Activated CD4-positive, alpha-beta T cell treated with anti-CD3 and anti-CD28 coated beads, Interleukin-10, Interleukin-2, amounts not matched to agents 100 ng/mL and 50 ng/mL, durations not matched to agents 16 hours and 8 hours (primary cell): ENCODE measurements around the gene NKD2.

Source experiments
- DNase-seq: peaks from one replicate; pipeline ENCODE4 v3.0.0-alpha.2; 2020

Gene NKD2

DNA sequence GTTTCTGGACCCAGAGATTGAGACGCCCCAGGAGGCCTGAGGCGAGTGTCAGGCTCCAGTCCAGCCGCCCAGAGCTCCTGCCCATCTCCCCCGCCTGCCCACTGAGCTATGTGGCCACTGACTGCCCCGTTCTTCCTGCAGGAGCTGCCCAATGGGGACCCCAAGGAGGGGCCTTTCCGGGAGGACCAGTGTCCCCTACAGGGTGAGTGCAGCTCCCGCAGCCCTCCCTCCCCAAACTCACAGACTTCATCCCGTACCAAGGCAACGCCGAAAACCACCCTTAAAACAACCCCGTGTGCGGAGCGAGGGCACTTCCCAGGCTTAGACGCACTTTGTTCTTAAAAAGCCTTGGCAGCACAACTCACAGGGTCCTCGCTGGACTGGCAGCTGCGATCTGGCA, 23.4 kb downstream of the NKD2 start:
- DNase-seq, result no peak

GRCh38 chr5:1032551-1033027, 24.0 kb downstream of the NKD2 start:
- DNase-seq, result no peak

DNA sequence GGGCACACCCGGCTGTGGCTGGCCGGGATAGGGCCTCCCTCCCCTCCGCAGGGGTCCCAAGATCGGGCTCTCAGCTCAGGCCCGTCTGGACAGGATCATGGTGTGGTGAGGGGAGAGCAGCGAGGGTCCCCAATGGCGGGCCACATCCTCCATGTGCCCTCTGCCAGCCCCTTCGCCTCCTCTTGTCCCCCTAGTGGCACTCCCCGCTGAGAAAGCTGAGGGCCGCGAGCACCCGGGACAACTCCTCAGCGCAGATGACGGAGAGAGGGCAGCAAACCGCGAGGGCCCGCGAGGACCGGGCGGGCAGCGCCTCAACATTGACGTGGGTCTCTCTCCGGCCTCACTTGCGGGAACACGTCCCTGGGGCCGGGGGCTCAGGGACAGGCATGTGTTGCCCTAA, 24.6 kb downstream of the NKD2 start:
- no peak for DNase-seq

DNA sequence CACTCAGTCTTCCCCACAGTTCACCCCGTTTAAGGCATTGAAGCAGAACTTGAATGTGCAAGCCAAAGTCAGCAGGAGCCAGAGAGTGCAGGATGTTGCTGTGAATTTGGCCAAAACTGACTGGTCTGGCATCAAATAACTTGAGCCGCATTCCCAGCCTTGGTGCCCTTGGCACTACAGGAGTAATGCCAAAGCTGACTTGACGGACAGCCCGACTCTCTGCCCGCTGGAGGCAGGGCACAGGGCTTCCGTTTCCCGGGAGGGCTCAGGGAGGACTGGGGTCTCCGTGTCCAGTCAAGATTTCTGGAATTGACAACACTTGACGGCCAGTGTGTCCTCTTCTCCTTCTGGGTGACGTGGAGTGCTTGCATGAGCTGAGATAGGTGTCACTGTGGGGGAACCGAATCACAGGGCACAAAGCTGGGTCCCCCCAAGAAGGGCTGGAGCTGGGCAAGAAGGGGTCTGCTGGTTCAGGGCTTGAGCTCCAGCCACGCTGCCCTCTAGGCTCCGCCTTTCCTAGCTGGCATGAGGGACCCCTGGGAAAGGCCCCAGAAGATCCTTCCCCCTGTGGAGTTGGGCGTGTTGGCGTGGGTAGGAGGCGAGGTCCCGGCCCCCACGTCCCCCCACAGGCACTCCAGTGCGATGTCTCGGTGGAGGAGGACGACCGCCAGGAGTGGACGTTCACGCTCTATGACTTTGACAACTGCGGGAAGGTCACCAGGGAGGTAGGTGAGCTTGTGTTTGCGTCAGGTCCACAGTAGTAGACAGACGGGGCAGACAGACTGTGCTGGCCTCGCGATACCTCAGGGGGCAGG, 25.2 kb downstream of the NKD2 start:
- DNase-seq, result no peak

GRCh38 chr5:1034421-1034905, 25.9 kb downstream of the NKD2 start:
- no peak for DNase-seq

GRCh38 chr5:1034986-1035385, 26.4 kb downstream of the NKD2 start:
- DNase-seq, result no peak

- no peak for DNase-seq
Observed at GRCh38 chr5:1035421-1036405, 27.1 kb downstream of the NKD2 start.

DNA sequence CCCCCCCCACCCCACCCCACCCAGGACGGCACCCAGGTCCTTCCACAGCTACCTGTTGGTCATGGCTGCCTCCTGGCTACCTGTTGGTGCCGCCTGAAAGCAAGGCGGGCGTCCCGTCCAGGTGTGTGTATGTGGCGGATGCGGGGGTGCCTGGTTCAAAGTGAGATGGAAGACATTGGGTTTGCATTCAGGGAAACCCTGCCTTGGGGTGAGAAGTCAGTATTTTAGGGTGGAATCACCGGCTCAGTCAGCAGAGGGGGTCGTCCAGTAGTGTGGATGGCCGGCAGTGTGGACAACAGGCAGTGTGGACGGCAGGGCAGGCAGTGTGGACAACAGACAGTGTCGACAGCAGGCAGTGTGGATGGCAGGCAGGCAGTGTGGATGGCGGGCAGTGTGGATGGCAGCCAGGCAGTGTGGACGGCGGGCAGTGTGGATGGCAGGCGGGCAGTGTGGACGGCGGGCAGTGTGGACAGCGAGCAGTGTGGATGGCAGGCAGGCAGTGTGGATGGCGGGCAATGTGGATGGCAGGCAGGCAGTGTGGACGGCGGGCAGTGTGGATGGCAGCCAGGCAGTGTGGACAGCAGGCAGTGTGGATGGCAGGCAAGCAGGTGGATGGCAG, 28.0 kb downstream of the NKD2 start:
- DNase-seq, result no peak

- DNase-seq, result no peak
Observed at GRCh38 chr5:1037123-1037670, 28.6 kb downstream of the NKD2 start.

- DNase-seq, result no peak
Observed at GRCh38 chr5:1037671-1038416, 29.2 kb downstream of the NKD2 start.

DNA sequence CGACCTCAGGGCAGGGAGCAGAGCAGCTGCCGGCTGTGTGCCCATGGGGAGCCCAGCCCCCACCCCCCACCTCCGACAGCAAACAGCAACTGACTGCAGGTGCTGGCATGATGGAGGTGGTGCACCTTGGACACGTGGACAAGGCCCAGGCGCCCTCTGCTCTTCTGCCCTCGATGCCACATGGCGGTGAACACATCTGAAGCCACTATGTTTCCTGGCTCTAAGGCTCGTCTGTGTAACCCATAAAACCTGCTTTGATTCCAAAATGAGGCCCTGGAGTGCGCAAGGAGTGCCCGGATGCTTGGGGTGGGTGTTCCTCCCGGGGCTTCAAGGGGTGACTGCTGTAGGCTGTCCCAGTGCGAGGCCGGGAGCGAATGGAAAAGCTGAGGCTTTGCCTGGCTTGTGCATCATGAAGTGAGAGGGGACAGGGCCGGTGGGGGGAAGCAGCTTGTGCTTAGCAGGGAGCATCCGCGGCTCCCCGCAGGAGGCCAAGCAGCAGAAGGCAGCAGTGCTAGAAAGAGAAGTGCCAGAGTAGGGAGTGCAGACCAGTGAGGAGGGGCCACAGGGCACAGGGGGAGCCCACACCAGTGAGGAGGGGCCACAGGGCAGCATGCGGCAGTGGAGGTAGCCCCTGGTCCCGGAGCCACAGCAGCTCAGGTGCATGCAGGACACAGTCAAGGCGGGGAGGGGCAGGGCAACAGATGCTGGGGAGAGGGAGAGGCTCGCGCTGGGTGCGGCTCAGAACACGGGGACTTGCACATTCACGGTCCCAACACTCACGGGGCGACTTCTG, 30.0 kb downstream of the NKD2 start:
- no peak for DNase-seq

- no peak for DNase-seq
Observed at GRCh38 chr5:1039210-1039548, 30.6 kb downstream of the NKD2 start.

DNA sequence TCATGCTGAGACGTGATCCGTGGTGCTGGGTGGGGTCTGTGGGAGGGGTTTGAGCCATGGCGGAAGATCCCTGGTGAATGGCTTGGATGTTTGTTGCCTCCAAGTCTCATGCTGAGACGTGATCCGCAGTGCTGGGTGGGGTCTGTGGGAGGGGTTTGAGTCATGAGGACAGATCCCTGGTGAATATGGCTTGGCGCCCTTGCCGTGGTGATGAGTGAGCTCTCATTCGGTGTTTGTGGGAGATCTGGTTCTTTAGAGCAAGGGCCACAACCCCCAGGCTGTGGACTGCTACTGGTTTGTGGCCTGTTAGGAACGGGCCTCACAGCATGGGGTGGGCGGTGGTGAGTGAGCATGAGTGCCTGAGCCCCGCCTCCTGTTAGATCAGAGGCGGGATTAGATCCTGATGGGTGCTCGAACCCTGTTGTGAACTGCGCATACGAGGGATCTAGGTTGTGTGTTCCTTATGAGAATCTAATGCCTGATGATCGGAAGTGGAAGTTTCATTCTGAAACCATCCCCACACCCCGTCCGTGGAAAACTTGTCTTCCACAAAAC, 31.2 kb downstream of the NKD2 start:
- DNase-seq, result no peak

DNA sequence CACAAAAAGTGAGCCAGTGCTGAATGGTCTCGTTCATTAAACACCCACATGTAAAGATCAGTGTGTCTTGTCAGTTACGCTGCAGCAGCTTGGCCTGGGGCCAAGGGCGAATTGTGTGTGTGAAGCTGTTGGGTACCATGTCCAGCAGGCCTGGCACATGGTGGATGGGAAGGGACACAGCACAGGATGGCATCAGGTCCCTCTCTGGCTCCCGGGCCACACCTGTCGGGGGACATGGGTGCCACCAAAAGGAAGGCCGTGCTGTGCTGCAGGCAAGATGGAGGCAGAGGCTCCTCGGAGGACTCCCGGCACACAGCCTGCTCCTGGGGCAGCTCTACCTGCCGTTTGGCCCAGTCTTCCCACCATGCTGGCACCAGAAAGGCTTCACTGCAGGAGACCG, 32.0 kb downstream of the NKD2 start:
- no peak for DNase-seq

DNA sequence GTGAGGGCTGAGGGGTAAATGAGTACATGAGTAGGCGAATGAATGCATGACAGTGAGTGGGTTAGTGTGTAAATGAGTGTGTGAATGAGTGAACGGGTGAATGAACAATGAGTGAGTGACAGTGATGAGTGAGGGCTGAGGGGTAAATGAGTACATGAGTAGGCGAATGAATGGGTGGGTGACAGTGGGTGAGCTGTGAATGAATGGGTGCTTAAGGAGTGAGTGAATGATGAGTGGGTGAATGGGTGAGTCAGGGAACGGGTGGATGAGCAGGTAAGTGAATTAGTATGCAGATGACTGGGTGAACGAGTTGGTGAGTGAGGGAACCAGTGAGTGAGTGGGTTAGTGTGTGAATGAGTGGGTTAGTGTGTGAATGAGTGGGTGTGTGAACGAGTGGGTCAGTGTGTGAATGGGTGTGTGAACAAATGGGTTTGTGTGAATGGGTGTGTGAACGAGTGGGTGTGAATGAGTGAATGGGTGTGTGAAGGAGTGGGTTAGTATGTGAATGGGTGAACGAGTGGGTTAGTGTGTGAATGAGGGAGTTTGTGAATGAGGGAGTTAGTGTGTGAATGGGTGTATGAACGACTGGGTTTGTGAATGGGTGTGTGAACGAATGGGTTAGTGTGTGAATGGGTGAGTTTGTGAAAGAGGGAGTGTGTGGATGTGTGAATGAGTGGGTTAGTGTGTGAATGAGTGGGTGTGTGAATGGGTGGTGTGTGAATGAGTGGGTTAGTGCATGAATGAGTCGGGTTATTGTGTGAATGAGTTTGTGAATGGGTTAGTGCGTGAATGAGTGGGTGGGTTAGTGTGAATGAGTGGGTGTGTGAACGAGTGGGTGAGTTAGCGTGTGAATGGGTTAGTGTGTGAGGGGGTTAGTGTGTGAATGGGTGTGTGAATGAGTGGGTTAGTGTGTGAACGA, 32.9 kb downstream of the NKD2 start:
- no peak for DNase-seq

- DNase-seq, result no peak
Observed at GRCh38 chr5:1042626-1043025, 34.0 kb downstream of the NKD2 start.

DNA sequence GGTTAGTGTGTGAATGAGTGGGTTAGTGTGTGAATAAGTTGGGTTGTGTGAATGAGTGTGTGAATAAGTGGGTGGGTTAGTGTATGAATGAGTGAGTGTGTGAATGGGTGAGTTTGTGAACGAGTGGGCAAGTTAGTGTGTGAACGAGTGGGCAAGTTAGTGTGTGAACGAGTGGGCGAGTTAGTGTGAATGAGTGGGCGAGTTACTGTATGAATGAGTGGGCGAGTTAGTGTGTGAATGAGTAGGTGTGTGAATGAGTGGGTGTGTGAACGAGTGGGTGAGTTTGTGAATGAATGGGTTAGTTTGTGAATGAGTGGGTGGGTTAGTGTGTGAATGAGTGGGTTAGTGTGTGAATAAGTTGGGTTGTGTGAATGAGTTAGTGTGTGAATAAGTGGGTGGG, 34.7 kb downstream of the NKD2 start:
- no peak for DNase-seq

DNA sequence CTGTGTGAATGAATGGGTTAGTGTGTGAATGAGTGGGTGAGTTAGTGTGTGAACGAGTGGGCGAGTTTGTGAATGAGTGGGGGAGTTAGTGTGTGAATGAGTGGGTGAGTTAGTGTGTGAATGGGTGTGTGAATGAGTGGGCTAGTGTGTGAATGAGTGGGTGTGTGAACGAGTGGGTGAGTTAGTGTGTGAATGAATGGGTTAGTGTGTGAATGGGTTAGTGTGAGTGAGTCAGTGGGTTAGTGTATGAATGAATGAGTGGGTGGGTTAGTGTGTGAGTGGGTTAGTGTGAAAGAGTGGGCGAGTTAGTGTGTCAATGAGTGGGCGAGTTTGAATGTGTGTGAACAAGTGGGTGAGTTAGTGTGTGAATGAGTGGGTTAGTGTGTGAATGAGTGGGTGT, 35.5 kb downstream of the NKD2 start:
- no peak for DNase-seq

GRCh38 chr5:1045960-1046560, 37.5 kb downstream of the NKD2 start:
- DNase-seq, result no peak
